Measurements from ENCODE around the gene PHYHIPL.

The PHYHIPL gene

GRCh38 chr10:59257224-59257623 lies 80.8 kb downstream of the PHYHIPL start:
- no peak for DNase-seq (ENCODE audit: low spot score)

- no peak for DNase-seq (ENCODE audit: low spot score)
Measured at GRCh38 chr10:59258890-59259289, 82.4 kb downstream of the PHYHIPL start.

GRCh38 chr10:59265141-59265540 lies 88.7 kb downstream of the PHYHIPL start:
- no peak for DNase-seq (ENCODE audit: low spot score)

GRCh38 chr10:59266321-59266720 lies 89.9 kb downstream of the PHYHIPL start:
- no peak for DNase-seq (ENCODE audit: low spot score)

GRCh38 chr10:59268460-59268859 lies 92.0 kb downstream of the PHYHIPL start:
- DNase-seq (ENCODE audit: low spot score) = no peak

- DNase-seq (ENCODE audit: low spot score) = no peak
Measured at GRCh38 chr10:59269651-59270050, 93.2 kb downstream of the PHYHIPL start.

- DNase-seq (ENCODE audit: low spot score) = no peak
Measured at GRCh38 chr10:59270492-59270891, 94.0 kb downstream of the PHYHIPL start.

GRCh38 chr10:59271160-59271559 lies 94.7 kb downstream of the PHYHIPL start:
- DNase-seq (ENCODE audit: low spot score) = no peak

GRCh38 chr10:59272061-59272460 lies 95.6 kb downstream of the PHYHIPL start:
- DNase-seq (ENCODE audit: low spot score) = no peak

- peak; percentile 34 for DNase-seq (ENCODE audit: low spot score)
Measured at GRCh38 chr10:59273445-59273844, 97.0 kb downstream of the PHYHIPL start.

GRCh38 chr10:59276133-59276532 lies 99.7 kb downstream of the PHYHIPL start:
- no peak for DNase-seq (ENCODE audit: low spot score)

- no peak for DNase-seq (ENCODE audit: low spot score)
Measured at GRCh38 chr10:59276919-59277318, 100.5 kb downstream of the PHYHIPL start.

- DNase-seq (ENCODE audit: low spot score) = no peak
Measured at GRCh38 chr10:59279476-59279875, 103.0 kb downstream of the PHYHIPL start.

GRCh38 chr10:59279991-59280505 lies 103.6 kb downstream of the PHYHIPL start:
- no peak for DNase-seq (ENCODE audit: low spot score)

- no peak for DNase-seq (ENCODE audit: low spot score)
Measured at GRCh38 chr10:59281861-59282260, 105.4 kb downstream of the PHYHIPL start.

- DNase-seq (ENCODE audit: low spot score) = no peak
Measured at GRCh38 chr10:59283456-59284091, 107.1 kb downstream of the PHYHIPL start.

- no peak for DNase-seq (ENCODE audit: low spot score)
Measured at GRCh38 chr10:59284118-59284975, 107.9 kb downstream of the PHYHIPL start.

- no peak for DNase-seq (ENCODE audit: low spot score)
Measured at GRCh38 chr10:59285073-59285472, 108.6 kb downstream of the PHYHIPL start.

GRCh38 chr10:59285848-59286247 lies 109.4 kb downstream of the PHYHIPL start:
- no peak for DNase-seq (ENCODE audit: low spot score)

GRCh38 chr10:59287587-59288255 lies 111.3 kb downstream of the PHYHIPL start:
- DNase-seq (ENCODE audit: low spot score) = no peak

GRCh38 chr10:59289853-59290252 lies 113.4 kb downstream of the PHYHIPL start:
- no peak for DNase-seq (ENCODE audit: low spot score)

GRCh38 chr10:59290448-59290847 lies 114.0 kb downstream of the PHYHIPL start:
- DNase-seq (ENCODE audit: low spot score) = no peak
